NB4 (cell line): ENCODE measurements around the gene QTRT2.

Experiments
- DNase-seq: peaks from one replicate; pipeline ENCODE4 v3.0.0; 2010; ENCODE audit warnings: low read depth
- H3K4me3 ChIP-seq: one replicate; pipeline ENCODE4 v1.5.1; 2011; ENCODE audit warnings: mild to moderate bottlenecking, low read depth, low read length, moderate library complexity
- MYC ChIP-seq: IDR thresholded peaks from 2 replicates; pipeline ENCODE4 v1.6.1; 2011; ENCODE audit warnings: low read depth, low read length
- POLR2A ChIP-seq: IDR thresholded peaks from 2 replicates; pipeline ENCODE4 v1.6.1; 2011; ENCODE audit warnings: mild to moderate bottlenecking; ENCODE audit not compliant: insufficient read length; ENCODE audit errors: extremely low read depth
- TF ChIP-seq, protein P1 (sequence below): IDR thresholded peaks from one replicate; pipeline ENCODE4 v1.5.1; 2012; ENCODE audit warnings: low read depth, low read length
- TF ChIP-seq, protein P2 (sequence below): IDR thresholded peaks from 2 replicates; pipeline ENCODE4 v1.6.1; 2011; ENCODE audit warnings: low read depth, low read length

Gene QTRT2

DNA sequence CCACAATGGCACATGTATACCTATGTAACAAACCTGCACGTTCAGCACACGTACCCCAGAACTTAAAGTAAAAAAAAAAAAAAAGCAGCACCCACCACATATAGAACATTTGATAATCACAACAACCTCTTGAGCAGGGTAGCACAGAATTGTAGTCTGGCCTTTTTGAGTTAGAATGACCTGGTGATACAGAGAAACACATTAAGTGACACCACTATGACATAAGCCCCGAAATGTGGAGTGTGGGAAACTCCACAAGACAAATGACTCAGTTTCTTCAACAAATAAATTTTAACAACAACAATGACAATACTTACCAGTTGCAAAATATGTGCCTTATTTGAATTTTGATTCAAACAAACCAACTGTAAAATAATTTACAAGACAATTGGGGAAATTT, 76.0 kb downstream of the QTRT2 start:
- H3K4me3 ChIP-seq: no peak overlapping the region
- DNase-seq: no peak
- TF ChIP-seq, protein P1, sequence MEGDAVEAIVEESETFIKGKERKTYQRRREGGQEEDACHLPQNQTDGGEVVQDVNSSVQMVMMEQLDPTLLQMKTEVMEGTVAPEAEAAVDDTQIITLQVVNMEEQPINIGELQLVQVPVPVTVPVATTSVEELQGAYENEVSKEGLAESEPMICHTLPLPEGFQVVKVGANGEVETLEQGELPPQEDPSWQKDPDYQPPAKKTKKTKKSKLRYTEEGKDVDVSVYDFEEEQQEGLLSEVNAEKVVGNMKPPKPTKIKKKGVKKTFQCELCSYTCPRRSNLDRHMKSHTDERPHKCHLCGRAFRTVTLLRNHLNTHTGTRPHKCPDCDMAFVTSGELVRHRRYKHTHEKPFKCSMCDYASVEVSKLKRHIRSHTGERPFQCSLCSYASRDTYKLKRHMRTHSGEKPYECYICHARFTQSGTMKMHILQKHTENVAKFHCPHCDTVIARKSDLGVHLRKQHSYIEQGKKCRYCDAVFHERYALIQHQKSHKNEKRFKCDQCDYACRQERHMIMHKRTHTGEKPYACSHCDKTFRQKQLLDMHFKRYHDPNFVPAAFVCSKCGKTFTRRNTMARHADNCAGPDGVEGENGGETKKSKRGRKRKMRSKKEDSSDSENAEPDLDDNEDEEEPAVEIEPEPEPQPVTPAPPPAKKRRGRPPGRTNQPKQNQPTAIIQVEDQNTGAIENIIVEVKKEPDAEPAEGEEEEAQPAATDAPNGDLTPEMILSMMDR: no peak
- no peak for TF ChIP-seq MYC

DNA sequence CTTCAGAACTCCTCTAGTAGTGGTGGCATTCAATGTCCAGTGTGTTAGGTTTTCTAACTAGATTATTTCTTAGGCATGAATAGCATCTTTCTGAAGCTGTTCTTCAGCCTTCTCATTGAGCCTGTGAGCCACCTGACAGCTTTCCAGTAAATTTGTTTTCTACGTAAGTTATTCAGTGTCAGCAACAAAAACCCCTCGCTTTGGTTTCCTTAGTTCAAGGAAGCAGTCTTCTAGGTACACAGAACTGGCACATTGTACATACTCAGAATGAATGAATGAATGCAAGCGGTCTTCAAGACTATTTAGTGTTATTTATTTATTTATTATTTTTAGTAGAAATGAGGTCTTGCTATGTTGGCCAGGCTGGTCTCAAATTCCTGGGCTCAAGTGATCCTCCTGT, 77.4 kb downstream of the QTRT2 start:
- no peak for DNase-seq
- no peak overlapping the region for H3K4me3 ChIP-seq
- TF ChIP-seq MYC (no peak), POLR2A (no peak)
- TF ChIP-seq, protein P1: no peak
- TF ChIP-seq, protein P2, sequence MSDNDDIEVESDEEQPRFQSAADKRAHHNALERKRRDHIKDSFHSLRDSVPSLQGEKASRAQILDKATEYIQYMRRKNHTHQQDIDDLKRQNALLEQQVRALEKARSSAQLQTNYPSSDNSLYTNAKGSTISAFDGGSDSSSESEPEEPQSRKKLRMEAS: no peak
